ENCODE results near the gene TCF7L2.

TCF7L2 gene

DNA sequence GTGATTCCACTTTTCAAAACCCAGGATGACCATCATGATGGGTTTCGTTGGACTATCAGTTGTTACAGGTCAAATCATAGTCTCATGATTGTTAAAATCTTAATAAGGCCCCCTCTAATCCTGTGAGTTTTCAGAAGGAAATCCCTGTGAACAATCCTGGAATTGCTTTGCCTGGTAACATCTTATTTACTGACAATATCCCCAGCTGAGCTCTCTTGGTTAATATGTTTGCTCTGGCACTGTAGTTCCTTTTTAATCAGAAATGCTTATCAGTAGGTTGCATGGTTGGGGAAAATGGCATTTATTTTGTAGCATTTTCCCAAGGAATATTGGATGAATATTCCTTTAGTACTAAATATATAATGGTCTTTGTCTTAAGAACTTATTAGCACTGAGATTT, 163.9 kb downstream of the TCF7L2 start:
- no peaks in the 10 kb centered on the region for H3K27me3 ChIP-seq (replicated peaks; ENCODE audit: control insufficient read depth, insufficient read depth, low read length)
- TF ChIP-seq, protein P1, sequence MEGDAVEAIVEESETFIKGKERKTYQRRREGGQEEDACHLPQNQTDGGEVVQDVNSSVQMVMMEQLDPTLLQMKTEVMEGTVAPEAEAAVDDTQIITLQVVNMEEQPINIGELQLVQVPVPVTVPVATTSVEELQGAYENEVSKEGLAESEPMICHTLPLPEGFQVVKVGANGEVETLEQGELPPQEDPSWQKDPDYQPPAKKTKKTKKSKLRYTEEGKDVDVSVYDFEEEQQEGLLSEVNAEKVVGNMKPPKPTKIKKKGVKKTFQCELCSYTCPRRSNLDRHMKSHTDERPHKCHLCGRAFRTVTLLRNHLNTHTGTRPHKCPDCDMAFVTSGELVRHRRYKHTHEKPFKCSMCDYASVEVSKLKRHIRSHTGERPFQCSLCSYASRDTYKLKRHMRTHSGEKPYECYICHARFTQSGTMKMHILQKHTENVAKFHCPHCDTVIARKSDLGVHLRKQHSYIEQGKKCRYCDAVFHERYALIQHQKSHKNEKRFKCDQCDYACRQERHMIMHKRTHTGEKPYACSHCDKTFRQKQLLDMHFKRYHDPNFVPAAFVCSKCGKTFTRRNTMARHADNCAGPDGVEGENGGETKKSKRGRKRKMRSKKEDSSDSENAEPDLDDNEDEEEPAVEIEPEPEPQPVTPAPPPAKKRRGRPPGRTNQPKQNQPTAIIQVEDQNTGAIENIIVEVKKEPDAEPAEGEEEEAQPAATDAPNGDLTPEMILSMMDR (IDR thresholded peaks at IDR 0.05; ENCODE audit: insufficient read depth, low read length, poor library complexity, severe bottlenecking): no peak
- DNase-seq (ENCODE audit: extremely low read depth, insufficient read length): no peak
- H3K4me3 ChIP-seq (replicated peaks; ENCODE audit: low read depth, low read length): no peak overlapping the region
- H3K36me3 ChIP-seq (ENCODE audit: control insufficient read depth, insufficient read depth, low read length): no peaks in the 10 kb centered on the region

DNA sequence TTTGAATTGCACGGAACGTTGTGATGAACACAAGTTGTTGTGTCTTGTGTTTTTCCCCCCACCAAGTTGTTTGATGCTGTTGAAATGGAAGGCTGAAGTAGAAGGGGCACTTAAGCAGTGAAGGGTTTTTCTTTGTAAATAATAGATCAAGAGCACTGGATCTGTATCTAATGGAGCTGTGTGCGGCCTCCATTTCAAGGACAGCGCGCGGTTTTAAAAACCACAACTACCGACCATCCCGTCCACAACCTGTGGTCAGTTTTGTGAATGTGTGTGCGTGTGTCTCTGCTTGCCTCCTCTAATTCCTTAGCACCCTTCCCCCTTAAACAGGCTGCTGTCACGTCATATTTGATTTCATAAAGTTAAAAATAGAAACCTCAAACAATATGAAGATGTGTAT, 165.5 kb downstream of the TCF7L2 start:
- Histone ChIP-seq H3K27me3 (replicated peaks; ENCODE audit: control insufficient read depth, insufficient read depth, low read length) (no peaks in the 10 kb centered on the region), H3K36me3 (ENCODE audit: control insufficient read depth, insufficient read depth, low read length) (no peaks in the 10 kb centered on the region), H3K4me3 (replicated peaks; ENCODE audit: low read depth, low read length) (no peak overlapping the region)
- no peak for DNase-seq (ENCODE audit: extremely low read depth, insufficient read length)
- TF ChIP-seq, protein P1 (IDR thresholded peaks at IDR 0.05; ENCODE audit: insufficient read depth, low read length, poor library complexity, severe bottlenecking): no peak

DNA sequence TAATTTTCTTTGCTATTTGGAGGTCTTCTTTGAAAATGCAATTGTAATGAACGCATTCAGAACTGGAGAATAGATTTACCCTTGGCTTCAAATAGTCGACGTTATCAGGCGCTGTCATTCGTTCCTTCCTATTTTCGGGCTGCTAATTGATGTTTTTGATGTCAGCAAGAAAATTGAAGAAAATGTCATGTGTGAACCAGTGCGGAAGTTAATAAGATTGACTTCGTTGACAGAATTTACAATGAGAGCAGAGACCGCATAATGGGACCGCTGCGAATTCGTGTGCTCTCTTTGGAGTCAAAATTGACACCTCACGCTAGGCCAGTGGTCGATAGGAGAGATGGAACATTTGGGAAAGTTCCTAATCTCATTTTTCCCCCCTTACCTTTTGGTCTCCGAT, 168.8 kb downstream of the TCF7L2 start:
- no peaks in the 10 kb centered on the region for H3K36me3 ChIP-seq (ENCODE audit: control insufficient read depth, insufficient read depth, low read length)
- H3K4me3 ChIP-seq (replicated peaks; ENCODE audit: low read depth, low read length): no peak overlapping the region
- no peaks in the 10 kb centered on the region for H3K27me3 ChIP-seq (replicated peaks; ENCODE audit: control insufficient read depth, insufficient read depth, low read length)
- DNase-seq (ENCODE audit: extremely low read depth, insufficient read length): no peak
- TF ChIP-seq, protein P1 (IDR thresholded peaks at IDR 0.05; ENCODE audit: insufficient read depth, low read length, poor library complexity, severe bottlenecking): no peak

DNA sequence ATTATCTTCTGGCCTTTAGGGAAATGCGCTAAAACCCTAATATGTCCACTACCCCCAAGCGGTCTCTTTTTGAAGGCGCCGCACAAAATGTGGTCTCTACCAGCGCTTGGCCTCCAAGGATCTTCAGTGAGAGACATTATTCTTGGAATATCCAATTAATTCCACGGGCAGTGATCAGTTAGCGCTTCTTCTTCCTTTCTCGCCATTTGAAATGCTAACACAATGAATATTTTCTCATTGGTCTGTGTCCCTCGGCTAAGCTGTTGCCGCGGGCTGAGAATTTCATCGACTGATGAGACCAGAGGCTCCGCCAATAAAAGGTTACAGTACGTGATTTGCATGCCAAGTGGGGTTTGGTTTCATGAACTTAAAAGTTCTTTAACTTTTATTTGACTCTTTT, 169.8 kb downstream of the TCF7L2 start:
- H3K4me3 ChIP-seq (replicated peaks; ENCODE audit: low read depth, low read length): no peak overlapping the region
- no peak for DNase-seq (ENCODE audit: extremely low read depth, insufficient read length)
- TF ChIP-seq, protein P1 (IDR thresholded peaks at IDR 0.05; ENCODE audit: insufficient read depth, low read length, poor library complexity, severe bottlenecking): no peak
- H3K36me3 ChIP-seq (ENCODE audit: control insufficient read depth, insufficient read depth, low read length): no peaks in the 10 kb centered on the region
- no peaks in the 10 kb centered on the region for H3K27me3 ChIP-seq (replicated peaks; ENCODE audit: control insufficient read depth, insufficient read depth, low read length)

DNA sequence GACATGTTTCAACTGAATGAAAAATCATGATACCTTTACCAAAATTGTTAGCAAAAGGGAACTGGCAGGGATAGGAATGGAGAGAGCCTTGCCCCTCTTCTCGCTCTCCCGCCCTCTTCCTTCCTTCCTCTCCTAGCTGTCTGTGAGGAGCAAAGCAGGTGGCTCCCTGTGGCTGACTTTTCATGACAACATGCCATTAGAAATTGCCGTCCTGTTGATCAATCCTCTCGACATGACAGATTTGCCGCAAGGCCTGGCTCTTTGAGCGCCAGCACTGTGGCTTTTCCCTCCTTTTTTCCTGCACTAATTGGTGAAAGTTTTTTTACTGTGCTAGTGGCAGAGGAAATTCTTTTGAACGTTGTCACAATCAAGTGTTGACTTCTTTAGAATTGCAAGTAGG, 171.1 kb downstream of the TCF7L2 start:
- no peaks in the 10 kb centered on the region for H3K36me3 ChIP-seq (ENCODE audit: control insufficient read depth, insufficient read depth, low read length)
- H3K4me3 ChIP-seq (replicated peaks; ENCODE audit: low read depth, low read length): no peak overlapping the region
- TF ChIP-seq, protein P1 (IDR thresholded peaks at IDR 0.05; ENCODE audit: insufficient read depth, low read length, poor library complexity, severe bottlenecking): no peak
- DNase-seq (ENCODE audit: extremely low read depth, insufficient read length): no peak
- no peaks in the 10 kb centered on the region for H3K27me3 ChIP-seq (replicated peaks; ENCODE audit: control insufficient read depth, insufficient read depth, low read length)

DNA sequence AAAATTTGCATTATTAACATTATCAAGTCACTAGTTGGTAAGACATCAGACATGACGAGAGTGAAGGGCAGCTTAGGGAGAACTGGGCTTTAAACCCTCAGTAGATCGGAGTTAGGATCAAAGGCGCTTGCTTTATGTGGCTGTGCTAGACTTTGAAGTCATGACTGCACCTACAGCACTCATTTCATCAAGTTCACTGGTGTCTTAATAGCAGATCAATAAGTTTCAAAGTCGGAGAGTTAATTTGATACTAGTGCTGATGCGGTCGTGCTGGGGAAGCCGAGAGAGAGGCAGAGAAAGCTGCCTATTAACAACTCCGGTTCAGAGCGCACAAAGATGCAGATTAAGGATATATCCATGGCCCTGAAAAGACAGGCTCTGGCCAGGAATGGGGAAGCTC, 172.9 kb downstream of the TCF7L2 start:
- DNase-seq (ENCODE audit: extremely low read depth, insufficient read length): no peak
- Histone ChIP-seq H3K36me3 (ENCODE audit: control insufficient read depth, insufficient read depth, low read length) (no peaks in the 10 kb centered on the region), H3K27me3 (replicated peaks; ENCODE audit: control insufficient read depth, insufficient read depth, low read length) (no peaks in the 10 kb centered on the region), H3K4me3 (replicated peaks; ENCODE audit: low read depth, low read length) (no peak overlapping the region)
- TF ChIP-seq, protein P1 (IDR thresholded peaks at IDR 0.05; ENCODE audit: insufficient read depth, low read length, poor library complexity, severe bottlenecking): no peak
